NCI-H2227 (cell line): ENCODE results near the gene EXOSC7.

Source experiments
- DNase-seq: peaks from one replicate; lab custom pipeline; 2025; ENCODE audit not compliant: unreplicated experiment; lab: John Stamatoyannopoulos, UW

Gene EXOSC7

GRCh38 chr3:44992555-44993470 is 16.8 kb downstream of the EXOSC7 start:
- DNase-seq, result peak; percentile 4

DNA sequence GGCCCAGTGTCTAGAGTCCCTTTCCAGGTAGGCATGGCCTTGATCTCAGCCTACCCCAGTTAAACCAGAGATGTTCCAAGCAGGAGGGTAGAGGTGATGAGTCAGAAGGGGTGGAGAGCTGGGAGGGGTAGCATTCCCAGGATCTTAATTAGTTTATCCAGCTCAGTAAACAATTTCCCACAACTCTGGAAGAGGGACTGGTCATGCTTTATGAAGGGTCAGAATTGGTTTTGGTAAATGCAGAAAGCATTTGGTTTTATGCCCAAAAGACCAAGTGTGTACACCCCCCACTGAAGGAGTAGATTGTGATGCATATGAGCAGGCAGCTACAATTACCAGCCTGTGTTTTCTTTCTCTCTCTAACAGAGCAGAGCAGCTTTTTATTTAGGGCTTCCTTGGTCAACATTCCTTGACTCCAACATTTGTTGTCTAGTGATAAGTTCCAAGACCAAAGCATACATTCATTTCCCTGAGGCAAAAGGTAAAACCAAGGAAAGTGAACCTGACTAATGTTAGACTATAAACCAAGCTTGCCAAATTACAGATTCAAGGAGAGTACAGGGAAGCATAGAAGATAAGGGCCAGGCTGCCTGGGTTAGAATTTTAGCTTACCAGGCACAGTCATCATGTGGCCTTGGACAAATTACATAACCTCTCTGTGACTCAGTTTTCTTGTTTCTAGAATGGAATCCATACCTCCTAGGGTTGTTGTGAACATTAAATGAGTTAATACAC is 17.6 kb downstream of the EXOSC7 start:
- DNase-seq, result no peak

GRCh38 chr3:44995142-44995770 is 19.2 kb downstream of the EXOSC7 start:
- peak; percentile 2 for DNase-seq

DNA sequence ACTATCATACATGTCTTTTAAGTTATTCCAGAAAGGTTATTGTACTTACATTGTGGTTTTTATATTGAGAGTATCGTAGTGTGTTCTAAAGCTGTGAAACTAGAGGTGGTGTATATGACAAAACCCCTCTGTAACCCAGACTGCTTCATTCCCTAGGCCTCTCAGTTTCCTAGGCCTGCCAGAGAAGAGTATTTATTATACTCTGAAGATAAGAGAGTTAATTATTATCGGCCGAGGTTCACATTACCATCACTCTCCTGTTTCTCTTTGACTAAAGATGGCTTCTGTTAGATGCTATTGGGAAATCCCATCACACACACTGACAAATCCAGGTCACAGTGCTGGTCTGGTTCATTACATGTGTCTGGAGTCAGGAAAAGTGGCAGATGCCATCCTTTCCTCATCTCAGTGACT is 20.5 kb downstream of the EXOSC7 start:
- no peak for DNase-seq

- no peak for DNase-seq
These were observed 23.7 kb downstream of the EXOSC7 start for GRCh38 chr3:44999782-45000181.

GRCh38 chr3:45000823-45001222 is 24.8 kb downstream of the EXOSC7 start:
- DNase-seq, result no peak

DNA sequence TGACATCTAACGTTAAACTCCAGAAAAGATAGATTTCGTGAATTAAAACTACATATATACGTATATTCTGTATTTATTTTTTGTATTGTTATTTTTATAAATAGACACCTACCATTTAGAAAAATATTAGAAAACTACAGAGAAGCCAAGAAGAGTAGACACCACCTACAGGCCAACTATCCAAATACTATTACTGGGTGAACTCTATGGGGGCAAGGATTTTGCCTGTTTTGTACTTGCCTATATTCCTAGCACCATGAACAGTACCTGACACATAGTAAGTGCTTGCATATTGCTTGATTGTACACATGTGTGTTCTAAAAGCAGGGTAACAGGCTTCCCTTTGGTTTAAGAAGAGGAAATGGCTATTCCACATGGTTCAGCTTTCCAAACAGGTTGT is 25.7 kb downstream of the EXOSC7 start:
- DNase-seq, result no peak

DNA sequence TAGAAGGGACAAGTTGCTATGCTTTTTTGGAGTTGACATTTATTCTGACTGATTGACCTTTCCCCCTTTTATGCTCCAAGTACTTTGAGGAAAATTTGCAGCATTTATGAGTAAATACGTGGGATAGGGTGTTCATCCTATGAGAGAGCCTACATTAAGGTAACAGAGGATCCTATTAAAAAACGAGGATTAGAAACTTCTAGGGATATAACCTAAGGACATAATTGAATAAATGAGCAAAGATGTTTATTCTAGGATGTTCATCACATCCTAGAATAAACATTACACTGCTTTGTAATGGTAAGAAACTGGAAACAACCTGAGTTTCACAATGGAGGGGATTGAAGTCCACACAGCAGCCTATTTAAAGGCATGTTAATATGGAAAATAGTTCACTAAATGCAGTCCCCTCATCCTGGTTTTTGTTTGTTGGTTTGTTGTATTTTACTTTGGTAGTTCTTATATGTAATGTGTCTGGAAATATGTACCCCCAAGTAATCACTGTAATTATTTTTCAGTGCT is 26.2 kb downstream of the EXOSC7 start:
- no peak for DNase-seq

GRCh38 chr3:45002720-45003119 is 26.7 kb downstream of the EXOSC7 start:
- no peak for DNase-seq

DNA sequence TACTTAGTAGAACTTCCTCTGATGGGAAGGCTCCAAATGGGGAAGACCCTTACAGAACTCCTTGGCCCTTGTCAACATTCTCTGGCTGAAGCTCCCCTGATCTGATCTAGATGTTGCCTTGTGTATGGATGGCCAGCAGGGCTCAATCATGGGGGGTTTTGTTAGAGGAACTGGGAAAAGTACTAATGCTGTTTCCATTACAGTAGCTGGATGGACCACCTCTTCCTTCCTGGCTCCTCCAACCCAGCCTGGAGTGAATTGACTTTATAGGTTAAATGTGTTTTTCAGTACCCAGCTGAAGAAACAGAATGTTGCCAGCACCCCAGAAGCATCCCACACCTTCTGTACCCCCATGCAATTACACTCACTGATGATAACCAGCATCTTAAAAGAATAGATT is 27.4 kb downstream of the EXOSC7 start:
- DNase-seq, result no peak

DNA sequence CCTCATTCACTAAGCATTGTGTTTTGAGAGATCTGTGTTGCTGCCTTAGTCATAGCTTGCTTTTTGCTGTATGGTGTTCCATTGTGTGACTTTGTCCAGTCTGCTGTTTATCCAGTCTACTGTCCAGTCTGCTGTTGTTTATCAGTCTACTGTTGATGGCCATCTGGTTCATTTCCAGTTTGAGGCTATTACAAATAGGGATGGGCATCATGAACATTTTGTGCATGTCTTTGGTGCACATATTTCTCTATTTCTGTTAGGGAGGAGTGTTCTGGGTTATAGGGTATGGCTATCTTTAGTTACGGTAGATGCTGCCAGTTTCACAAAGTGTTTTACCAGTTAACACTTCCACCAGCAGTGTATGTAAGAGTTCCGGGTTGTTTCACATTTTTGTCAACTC is 27.8 kb downstream of the EXOSC7 start:
- no peak for DNase-seq

DNA sequence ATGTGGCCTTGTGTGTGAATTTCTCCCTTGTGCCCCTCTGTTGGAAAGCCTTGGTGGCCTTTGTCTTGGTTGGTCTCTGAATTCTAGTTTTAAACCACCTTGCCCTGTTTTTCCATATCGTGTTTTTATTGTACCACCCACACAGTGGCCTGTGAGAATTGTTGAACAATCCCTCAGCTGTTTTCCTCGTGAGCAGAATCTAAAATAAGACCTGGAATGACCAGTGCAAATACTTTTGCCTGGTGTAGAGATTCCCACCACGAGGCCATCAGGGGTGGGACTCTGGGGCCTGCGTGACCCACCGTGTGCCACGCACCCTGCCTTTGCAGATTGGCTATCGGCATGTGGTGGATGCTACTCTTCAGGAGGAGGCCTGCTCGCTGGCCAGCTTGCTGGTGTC is 31.0 kb downstream of the EXOSC7 start:
- DNase-seq, result no peak

DNA sequence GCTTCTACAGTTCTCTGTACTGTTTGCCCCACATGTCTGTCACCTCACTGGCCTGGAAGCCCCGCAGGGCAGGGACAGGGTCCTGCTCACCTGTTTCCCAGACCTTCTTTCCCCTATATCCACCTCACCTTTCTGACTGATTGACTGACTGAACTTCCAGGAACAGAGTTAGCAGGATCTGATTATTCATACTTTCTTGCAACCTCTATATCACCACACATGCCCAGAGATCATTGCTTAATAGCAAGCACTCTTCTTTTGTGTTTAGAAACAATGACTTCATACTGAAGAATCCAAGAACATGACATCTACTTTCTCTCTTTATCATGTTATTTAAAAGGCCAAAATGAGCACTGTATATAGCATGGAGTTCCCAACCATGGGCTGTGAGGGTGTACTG is 32.1 kb downstream of the EXOSC7 start:
- no peak for DNase-seq

- no peak for DNase-seq
These were observed 33.8 kb downstream of the EXOSC7 start for GRCh38 chr3:45009868-45010267.

DNA sequence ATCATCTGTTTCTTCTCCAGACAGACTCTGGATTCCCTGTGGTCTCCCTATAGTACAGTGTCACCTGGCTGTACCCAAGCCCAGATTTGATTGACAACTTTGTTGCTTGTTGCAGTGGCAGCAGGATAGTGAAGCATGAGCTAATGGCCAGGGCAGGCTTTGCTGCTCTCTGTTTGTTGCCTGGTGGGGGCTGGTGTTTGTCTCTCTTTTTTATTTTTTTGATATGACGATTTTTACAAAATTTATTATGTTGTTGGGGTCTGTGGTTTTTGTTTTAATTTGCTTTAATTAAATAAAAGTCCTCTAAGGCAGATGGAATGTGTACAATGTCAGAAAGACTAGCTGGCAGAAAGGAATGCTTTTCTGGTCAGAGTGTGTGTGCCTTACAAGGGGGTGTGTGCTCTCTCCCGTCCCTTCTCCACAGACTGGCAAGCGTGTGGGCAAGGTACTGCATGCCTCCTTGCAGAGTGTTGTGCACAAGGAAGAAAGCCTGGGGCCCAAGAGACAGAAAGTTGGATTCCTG is 34.8 kb downstream of the EXOSC7 start:
- no peak for DNase-seq

GRCh38 chr3:45011756-45012508 is 35.9 kb downstream of the EXOSC7 start:
- DNase-seq, result peak; percentile 3

GRCh38 chr3:45012577-45012976 is 36.5 kb downstream of the EXOSC7 start:
- no peak for DNase-seq

- no peak for DNase-seq
These were observed 40.9 kb downstream of the EXOSC7 start for GRCh38 chr3:45016916-45017315.

DNA sequence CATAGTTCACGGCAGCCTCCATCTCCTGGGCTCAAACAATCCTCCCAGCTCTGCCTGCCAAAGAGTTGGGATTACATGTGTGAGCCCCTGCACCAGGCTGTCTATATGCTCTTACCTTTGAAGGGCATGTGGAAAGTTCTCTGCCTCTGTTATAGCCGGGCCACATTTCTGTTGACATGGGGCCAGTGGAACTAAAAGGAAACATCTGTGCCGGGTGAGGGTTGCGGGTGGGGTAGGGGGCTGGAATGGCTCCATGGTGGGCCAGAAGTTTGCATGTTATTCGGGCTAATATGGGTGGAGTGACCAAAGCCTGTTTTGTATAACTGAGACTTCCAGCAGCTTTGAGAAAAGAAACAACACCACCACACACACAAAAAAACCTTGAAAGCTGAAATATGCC is 41.8 kb downstream of the EXOSC7 start:
- no peak for DNase-seq

GRCh38 chr3:45020534-45020933 is 44.5 kb downstream of the EXOSC7 start:
- no peak for DNase-seq
